Activated CD4-positive, alpha-beta memory T cell treated with anti-CD3 and anti-CD28 coated beads for 36 hours (primary cell): ENCODE measurements around the gene STAB1. TPM values are rescaled to one million over a fixed set of nuclear protein-coding genes. Genes with fewer than 3 reads are reported as not detected.
A peak's percentile ranks its signal among the peaks of the same experiment; 100 is the strongest.

Source experiments
- CTCF ChIA-PET: fragments of 350-600 bp; sonication (Branson Sonifier 250); formaldehyde crosslinking; loops from one replicate; lab custom pipeline; 2021; ENCODE audit warnings: antibody characterized with exemption, inconsistent platforms; lab: Charles Lee
- POLR2A ChIA-PET: fragments of 350-600 bp; sonication (Branson Sonifier 250); formaldehyde crosslinking; loops from one replicate; lab custom pipeline; 2021; ENCODE audit warnings: antibody characterized with exemption; lab: Charles Lee
- DNase-seq: peaks from one replicate; pipeline ENCODE4 v3.0.0-alpha.2; 2020
- H3K27ac Mint-ChIP-seq: one replicate; pipeline ENCODE4 v1.8.0; 2021; ENCODE audit warnings: mixed read lengths
- H3K27me3 Mint-ChIP-seq: one replicate; pipeline ENCODE4 v1.8.0; 2021; ENCODE audit warnings: mixed read lengths
- H3K36me3 Mint-ChIP-seq: one replicate; pipeline ENCODE4 v1.8.0; 2021; ENCODE audit warnings: mixed read lengths
- H3K4me1 Mint-ChIP-seq: one replicate; pipeline ENCODE4 v1.8.0; 2021; ENCODE audit warnings: low read depth, mixed read lengths
- H3K4me3 Mint-ChIP-seq: one replicate; pipeline ENCODE4 v1.8.0; 2021; ENCODE audit warnings: mild to moderate bottlenecking, mixed read lengths
- H3K9me3 Mint-ChIP-seq: one replicate; pipeline ENCODE4 v1.8.0; 2021; ENCODE audit warnings: mixed read lengths
- intact Hi-C: fragments of 100-400 bp; cut with micrococcal nuclease; formaldehyde crosslinking; loops from one replicate; pipeline ENCODE4 v1.15.1; 2023
- total RNA-seq, 2 experiments: library from RNA; stranded (reverse); gene quantifications; one replicate each; pipeline ENCODE4 v1.2.3, GENCODE V29; 2021

The STAB1 gene
- total RNA-seq, 2 experiments from 2014 or later, result 0.14 TPM; not detected in 1

GRCh38 chr3:52539010-52539653 lies 44.0 kb downstream of the STAB1 start:
- Mint-ChIP-seq H3K9me3 (no peaks in the 10 kb centered on the region), H3K27ac (peak overlapping the region; percentile 44), H3K4me3 (no peak overlapping the region), H3K27me3 (no peaks in the 10 kb centered on the region), H3K4me1 (peaks cover 34% of the 10 kb centered on the region), H3K36me3 (peaks cover 21% of the 10 kb centered on the region)
- no peak for DNase-seq
- intact Hi-C loops, result loop anchor here (10.0 kb wide), 5 partner anchors 254 to 1346 kb away; partner anchors contain the start of genes ACTR8, DUSP7, GLYCTK and SFMBT1
- ChIA-PET CTCF (no interaction called here), POLR2A (no interaction called here)

DNA sequence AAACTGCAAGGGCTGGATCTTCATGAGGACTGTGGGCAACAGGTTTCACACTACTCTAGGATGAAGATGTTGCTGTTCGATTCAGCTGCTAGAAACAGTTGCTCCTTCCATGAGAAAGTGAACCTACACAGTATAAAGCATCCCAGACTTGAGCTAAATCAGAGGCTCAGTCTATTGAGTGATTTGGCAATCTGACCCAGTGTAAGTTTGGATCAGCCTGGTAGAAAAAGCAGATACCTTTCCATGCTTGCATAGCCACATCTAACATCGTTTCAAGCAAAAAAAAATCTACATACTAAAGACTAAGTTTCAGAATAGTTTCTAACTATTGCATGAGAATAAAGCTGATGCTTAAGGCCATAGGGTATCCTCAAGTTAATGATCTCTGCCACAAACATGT lies 45.9 kb downstream of the STAB1 start:
- intact Hi-C loops, result no loop called here
- H3K27ac Mint-ChIP-seq, result peak overlapping the region; percentile 33
- H3K27me3 Mint-ChIP-seq, result no peaks in the 10 kb centered on the region
- CTCF ChIA-PET, result no interaction called here
- H3K36me3 Mint-ChIP-seq, result peaks cover 21% of the 10 kb centered on the region
- no peak overlapping the region for H3K4me3 Mint-ChIP-seq
- POLR2A ChIA-PET, result no interaction called here
- DNase-seq, result no peak
- H3K9me3 Mint-ChIP-seq, result no peaks in the 10 kb centered on the region
- H3K4me1 Mint-ChIP-seq, result peaks cover 27% of the 10 kb centered on the region

DNA sequence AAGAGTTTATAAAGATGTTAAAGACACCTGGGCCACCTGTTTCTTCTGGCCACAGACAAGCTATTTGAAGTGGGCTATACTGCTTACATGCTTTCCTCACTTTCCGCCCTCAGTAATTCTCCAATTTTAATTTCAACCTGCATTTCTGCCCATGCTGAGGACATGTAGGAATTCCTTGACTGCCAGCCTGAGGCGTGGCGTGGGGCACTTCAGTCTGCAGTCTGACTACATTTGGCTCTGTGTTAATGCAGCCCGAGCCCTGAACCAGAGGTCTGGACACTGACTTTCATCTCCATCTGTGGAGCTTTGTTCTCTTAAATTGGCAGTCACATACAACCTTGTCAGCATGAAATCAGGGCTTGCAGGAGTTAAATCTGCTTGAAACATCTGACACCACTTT lies 49.8 kb downstream of the STAB1 start:
- ChIA-PET CTCF (interaction anchor here (1.6 kb wide), 1 partner anchor 151 kb away, joined by 3 read pairs; no protein-coding TSS in a partner anchor), POLR2A (no interaction called here)
- no peak for DNase-seq
- Mint-ChIP-seq H3K27me3 (no peaks in the 10 kb centered on the region), H3K9me3 (no peaks in the 10 kb centered on the region), H3K4me3 (no peak overlapping the region), H3K27ac (no peak overlapping the region), H3K36me3 (peaks cover 27% of the 10 kb centered on the region), H3K4me1 (peaks cover 3% of the 10 kb centered on the region)
- intact Hi-C loops, result no loop called here

DNA sequence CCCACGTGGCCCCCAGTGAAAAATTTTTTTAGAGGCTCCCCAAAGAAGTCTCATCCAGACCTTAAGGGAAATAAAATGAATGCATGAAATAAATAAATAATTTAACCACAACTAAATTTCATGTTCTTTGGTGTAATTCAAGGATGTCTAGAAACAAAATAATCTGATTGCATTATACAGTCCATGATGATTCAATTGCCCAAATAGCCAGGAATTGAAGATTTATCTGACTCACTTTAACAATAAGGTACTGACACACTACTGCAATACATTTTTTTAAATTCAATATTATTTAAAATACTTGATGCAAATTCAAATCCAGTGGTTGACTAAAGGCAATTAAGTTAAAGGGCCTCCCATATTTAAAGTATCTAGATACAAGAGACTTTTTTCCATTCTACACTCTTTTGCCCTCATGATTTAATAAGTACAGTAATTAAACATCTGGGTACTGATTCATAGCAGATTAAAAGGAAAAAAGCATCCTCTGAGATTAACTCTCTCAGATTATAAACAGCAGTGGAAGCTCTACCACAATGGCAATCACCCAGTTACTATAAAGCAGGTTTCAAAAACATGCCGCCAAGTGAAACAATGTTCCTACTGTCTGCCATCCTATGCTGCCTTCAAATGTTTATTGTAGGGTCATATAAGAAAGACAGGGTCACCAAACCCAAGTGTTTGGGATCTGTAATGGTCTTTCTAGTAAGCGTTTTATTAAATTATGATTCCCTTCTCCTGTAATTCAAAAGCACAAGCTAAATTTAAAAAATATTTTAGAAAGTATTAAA lies 51.2 kb downstream of the STAB1 start:
- no peak for DNase-seq
- Mint-ChIP-seq H3K27ac (no peak overlapping the region), H3K36me3 (peaks cover 24% of the 10 kb centered on the region), H3K27me3 (no peaks in the 10 kb centered on the region), H3K4me1 (no peaks in the 10 kb centered on the region), H3K4me3 (no peak overlapping the region), H3K9me3 (no peaks in the 10 kb centered on the region)
- POLR2A ChIA-PET, result interaction anchor here (1.5 kb wide), 1 partner anchor 9 kb away, joined by 5 read pairs; no protein-coding TSS in a partner anchor
- CTCF ChIA-PET, result no interaction called here
- intact Hi-C loops, result no loop called here

DNA sequence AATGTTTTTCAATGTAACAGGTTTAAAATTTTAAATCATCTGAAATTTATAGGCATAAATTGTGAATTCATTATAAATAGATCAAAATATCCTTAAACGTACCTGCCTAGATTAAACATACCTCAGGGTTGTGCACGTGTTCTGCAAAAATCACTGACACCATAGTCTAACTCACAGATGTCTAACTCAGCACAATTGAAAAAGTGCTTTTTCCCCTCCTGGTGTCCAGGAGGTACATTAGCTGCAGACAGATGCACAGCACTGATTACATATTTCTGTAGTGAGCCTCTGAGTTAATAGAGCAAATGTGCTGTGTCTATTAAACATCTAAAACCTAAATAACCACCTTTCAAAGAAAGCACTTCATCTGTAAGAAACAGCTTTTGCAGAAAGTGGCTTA lies 52.0 kb downstream of the STAB1 start:
- ChIA-PET CTCF (no interaction called here), POLR2A (interaction anchor here (1.5 kb wide), 1 partner anchor 10 kb away, joined by 5 read pairs; no protein-coding TSS in a partner anchor)
- Mint-ChIP-seq H3K27ac (no peak overlapping the region), H3K9me3 (no peaks in the 10 kb centered on the region), H3K4me3 (no peak overlapping the region), H3K27me3 (no peaks in the 10 kb centered on the region), H3K36me3 (peaks cover 22% of the 10 kb centered on the region), H3K4me1 (no peaks in the 10 kb centered on the region)
- no peak for DNase-seq
- intact Hi-C loops, result no loop called here

DNA sequence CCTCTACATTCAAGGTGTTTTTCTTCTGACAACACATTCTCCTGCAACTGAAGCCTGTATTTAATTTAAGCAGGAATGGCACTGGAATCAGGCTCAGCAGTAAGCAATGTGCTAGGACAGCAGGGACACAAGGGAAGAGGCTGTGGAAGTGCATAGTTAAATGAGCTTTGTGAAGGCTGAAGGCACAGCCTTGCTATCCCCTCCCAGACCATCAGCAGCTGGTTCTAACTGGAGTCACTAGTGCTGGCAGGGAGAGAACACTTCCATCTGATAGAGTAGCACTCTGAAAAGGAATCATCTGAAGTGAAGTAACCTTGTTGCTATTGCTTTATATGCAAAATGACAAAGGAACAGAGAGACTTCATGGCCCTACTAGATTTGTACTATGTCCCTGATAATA lies 56.0 kb downstream of the STAB1 start:
- no peak for DNase-seq
- Mint-ChIP-seq H3K27ac (no peak overlapping the region), H3K36me3 (peaks cover 32% of the 10 kb centered on the region), H3K4me3 (no peak overlapping the region), H3K4me1 (no peaks in the 10 kb centered on the region), H3K9me3 (no peaks in the 10 kb centered on the region), H3K27me3 (no peaks in the 10 kb centered on the region)
- CTCF ChIA-PET, result no interaction called here
- POLR2A ChIA-PET, result interaction anchor here (1.1 kb wide), 1 partner anchor 15 kb away, joined by 3 read pairs; the partner anchor contains the start of gene UQCC5
- intact Hi-C loops, result no loop called here

GRCh38 chr3:52552089-52552488 lies 57.0 kb downstream of the STAB1 start:
- Mint-ChIP-seq H3K27ac (peak overlapping the region; percentile 5), H3K36me3 (peaks cover 30% of the 10 kb centered on the region), H3K4me3 (no peak overlapping the region), H3K4me1 (no peaks in the 10 kb centered on the region), H3K27me3 (no peaks in the 10 kb centered on the region), H3K9me3 (no peaks in the 10 kb centered on the region)
- ChIA-PET CTCF (interaction anchor here (0.8 to 1.0 kb wide), 2 partner anchors 9 to 21 kb away, joined by 3 read pairs; no protein-coding TSS in a partner anchor), POLR2A (interaction anchor here (1.1 kb wide), 1 partner anchor 16 kb away, joined by 3 read pairs; the partner anchor contains the start of gene UQCC5)
- DNase-seq, result no peak
- intact Hi-C loops, result no loop called here

- intact Hi-C loops, result no loop called here
- no peaks in the 10 kb centered on the region for H3K27me3 Mint-ChIP-seq
- no peak overlapping the region for H3K27ac Mint-ChIP-seq
- no peaks in the 10 kb centered on the region for H3K4me1 Mint-ChIP-seq
- POLR2A ChIA-PET, result no interaction called here
- no peak overlapping the region for H3K4me3 Mint-ChIP-seq
- no peaks in the 10 kb centered on the region for H3K9me3 Mint-ChIP-seq
- peaks cover 31% of the 10 kb centered on the region for H3K36me3 Mint-ChIP-seq
- no peak for DNase-seq
- CTCF ChIA-PET, result no interaction called here
These were observed 59.1 kb downstream of the STAB1 start for GRCh38 chr3:52554026-52554755.

DNA sequence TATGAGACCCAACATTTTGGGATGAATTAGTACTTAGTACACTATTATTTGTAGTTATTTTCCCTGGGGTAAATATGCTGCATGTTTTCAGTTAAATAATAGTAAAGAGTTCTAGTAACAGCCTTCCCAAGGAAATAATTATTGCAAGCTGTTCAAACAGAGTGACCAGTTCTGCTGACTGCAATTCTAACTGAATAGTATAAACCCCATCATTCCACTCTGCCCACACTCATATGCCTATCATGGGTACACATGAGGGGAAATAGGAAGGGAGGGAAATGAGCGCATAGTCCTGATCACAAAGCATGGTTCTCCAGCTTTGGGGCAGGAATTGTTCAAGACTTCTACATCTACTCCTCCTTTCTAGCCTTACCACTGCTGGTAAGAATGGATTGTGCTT lies 59.9 kb downstream of the STAB1 start:
- POLR2A ChIA-PET, result no interaction called here
- Mint-ChIP-seq H3K9me3 (no peaks in the 10 kb centered on the region), H3K27ac (no peak overlapping the region), H3K27me3 (no peaks in the 10 kb centered on the region), H3K4me1 (no peaks in the 10 kb centered on the region), H3K36me3 (peaks cover 37% of the 10 kb centered on the region), H3K4me3 (no peak overlapping the region)
- CTCF ChIA-PET, result no interaction called here
- no peak for DNase-seq
- intact Hi-C loops, result no loop called here

GRCh38 chr3:52557011-52557960 lies 62.1 kb downstream of the STAB1 start:
- Mint-ChIP-seq H3K4me3 (no peak overlapping the region), H3K9me3 (no peaks in the 10 kb centered on the region), H3K27me3 (no peaks in the 10 kb centered on the region), H3K27ac (no peak overlapping the region), H3K4me1 (no peaks in the 10 kb centered on the region), H3K36me3 (peaks cover 42% of the 10 kb centered on the region)
- DNase-seq, result no peak
- POLR2A ChIA-PET, result no interaction called here
- CTCF ChIA-PET, result interaction anchor here (0.6 kb wide), 1 partner anchor 112 kb away, joined by 3 read pairs; no protein-coding TSS in a partner anchor
- intact Hi-C loops, result no loop called here

DNA sequence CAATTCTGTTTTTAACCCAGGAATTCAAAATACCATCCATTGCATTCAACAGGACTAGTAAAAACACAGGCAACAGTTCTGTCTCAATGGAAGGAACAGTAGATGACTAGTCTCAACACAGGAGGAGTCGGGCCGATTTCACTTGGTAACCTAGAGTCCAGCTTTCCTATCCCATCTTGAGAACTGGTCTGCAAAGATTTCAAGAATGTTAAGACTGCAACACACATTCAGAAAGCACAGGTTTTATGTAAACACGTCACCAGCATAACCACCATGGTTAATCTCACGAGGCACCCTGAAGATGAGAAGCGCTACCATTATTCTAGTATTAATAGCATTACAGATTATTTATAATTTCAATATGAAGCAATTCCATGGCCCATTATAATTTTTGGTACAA lies 63.3 kb downstream of the STAB1 start:
- H3K27me3 Mint-ChIP-seq, result no peaks in the 10 kb centered on the region
- H3K9me3 Mint-ChIP-seq, result no peaks in the 10 kb centered on the region
- intact Hi-C loops, result no loop called here
- H3K36me3 Mint-ChIP-seq, result peaks cover 49% of the 10 kb centered on the region
- DNase-seq, result no peak
- ChIA-PET POLR2A (no interaction called here), CTCF (interaction anchor here (0.7 kb wide), 1 partner anchor 131 kb away, joined by 3 read pairs; no protein-coding TSS in a partner anchor)
- H3K4me1 Mint-ChIP-seq, result no peaks in the 10 kb centered on the region
- H3K4me3 Mint-ChIP-seq, result no peak overlapping the region
- H3K27ac Mint-ChIP-seq, result no peak overlapping the region
